Amniotic stem cell (primary cell): ENCODE measurements around the gene PCNX1.
"Not testable (repeated sequence)": the region's sequence is repeated elsewhere in the genome, so short reads cannot be mapped to it uniquely, and the experiment has no call there.

Source experiments
- DNase-seq: peaks from one replicate; lab custom pipeline; 2025; lab: John Stamatoyannopoulos, UW

PCNX1 gene

DNA sequence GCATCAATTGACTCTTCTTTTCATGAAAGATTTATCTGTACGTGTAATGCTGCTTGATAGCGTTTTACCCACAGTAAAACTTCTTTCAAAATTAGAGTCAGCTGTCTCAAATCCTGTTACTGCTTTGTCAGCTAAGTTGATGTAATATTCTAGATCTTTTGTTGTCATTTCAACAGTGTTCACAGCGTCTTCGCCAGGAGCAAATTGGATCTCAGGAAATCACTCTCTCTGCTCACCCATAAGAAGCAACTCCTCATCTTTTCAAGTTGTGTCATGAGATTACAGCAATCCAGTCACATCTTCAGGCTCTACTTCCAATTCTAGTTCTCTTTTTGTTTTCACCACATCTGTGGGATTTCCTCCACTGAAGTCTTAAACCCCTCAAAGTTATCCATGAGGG, 9.5 kb downstream of the PCNX1 start:
- DNase-seq: no peak

DNA sequence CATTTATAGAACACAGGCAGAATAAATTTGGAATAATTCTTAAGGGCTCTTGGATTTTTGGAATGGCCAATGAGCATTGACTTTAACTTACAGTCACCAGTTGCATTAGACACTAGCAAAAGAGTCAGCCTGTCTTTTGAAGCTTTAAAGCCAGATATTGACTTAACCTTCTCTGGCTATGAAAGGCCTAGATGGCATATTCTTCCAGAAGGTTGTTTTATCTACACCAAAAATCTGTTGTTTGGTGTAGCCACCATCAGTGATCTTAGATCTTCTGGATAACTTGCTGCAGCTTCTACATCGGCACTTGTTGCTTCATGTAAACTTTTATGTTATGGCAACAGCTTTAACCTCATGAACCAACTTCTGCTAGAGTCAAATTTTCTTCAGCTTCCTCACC, 10.4 kb downstream of the PCNX1 start:
- no peak for DNase-seq

DNA sequence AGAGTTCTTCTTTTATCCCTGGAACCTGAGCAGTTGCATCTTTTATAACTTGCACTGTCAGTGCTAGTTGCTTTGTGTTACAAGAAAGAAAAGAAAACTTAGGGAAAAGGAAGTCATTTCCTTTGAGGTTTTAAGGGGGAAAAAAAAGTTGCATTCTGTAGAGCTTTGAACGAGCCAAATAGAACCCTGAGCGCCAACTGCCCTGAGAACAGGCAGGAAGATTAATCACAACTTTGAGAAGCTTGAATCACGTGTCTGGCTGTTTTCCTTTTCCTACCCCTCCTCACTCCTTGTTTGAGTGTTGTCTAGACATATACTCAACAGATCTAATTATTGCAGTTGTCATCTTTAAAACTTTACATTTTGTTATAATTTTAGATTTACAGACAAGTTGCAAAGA, 12.5 kb downstream of the PCNX1 start:
- DNase-seq: no peak

DNA sequence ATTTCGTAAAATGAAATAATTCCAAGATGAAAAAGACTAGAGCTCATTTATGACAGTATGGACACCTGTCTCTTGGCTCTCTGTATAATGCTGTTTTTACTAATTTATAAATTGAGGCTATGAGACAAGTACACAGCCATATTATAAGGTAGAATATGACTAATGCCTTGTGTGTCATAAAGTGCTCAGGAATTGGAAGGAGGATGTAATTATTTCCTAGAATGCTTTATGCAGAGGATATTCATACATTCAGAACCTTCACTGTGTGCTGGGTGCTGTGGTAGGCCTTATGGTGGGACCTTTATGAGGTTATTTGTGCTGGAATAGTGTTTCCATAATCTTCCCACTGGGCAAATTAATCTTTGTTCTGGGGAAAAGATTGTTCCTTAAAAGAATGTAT, 13.3 kb downstream of the PCNX1 start:
- DNase-seq: no peak

DNA sequence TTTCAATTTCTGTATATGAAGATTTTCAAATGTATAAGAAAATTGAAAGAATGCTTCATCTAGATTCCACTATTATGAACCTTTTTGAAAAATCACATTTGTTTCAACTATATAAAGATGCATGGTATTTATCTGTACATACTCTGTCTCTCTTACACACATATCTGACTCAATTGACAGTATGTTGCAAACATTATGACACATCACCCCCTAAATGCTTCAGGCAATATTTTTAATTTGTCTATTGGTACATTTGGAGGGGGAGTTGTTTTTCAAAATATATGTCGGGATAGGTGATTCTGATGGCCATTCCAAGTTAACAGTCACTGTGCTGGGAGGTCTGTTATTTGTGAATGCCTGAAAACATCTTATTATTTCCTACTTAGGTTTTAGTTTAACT, 14.4 kb downstream of the PCNX1 start:
- DNase-seq: no peak

DNA sequence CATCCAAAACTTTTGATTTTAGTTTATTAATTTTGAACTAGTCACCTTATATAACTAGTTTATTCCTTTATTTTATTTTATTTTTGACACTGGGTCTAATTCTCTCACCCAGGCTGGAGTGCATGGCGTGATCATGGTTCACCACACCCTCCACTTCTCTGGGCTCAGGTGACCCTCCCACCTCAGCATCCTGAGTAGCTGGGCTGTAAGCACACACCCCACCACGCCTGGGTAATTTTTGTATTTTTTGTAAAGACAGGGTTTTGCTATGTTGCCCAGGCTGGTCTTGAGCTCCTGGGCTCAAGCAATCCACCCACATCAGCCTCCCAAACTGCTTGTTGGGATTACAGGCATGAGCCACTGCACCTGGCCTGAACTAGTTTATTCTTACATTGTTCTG, 17.3 kb downstream of the PCNX1 start:
- no peak for DNase-seq

DNA sequence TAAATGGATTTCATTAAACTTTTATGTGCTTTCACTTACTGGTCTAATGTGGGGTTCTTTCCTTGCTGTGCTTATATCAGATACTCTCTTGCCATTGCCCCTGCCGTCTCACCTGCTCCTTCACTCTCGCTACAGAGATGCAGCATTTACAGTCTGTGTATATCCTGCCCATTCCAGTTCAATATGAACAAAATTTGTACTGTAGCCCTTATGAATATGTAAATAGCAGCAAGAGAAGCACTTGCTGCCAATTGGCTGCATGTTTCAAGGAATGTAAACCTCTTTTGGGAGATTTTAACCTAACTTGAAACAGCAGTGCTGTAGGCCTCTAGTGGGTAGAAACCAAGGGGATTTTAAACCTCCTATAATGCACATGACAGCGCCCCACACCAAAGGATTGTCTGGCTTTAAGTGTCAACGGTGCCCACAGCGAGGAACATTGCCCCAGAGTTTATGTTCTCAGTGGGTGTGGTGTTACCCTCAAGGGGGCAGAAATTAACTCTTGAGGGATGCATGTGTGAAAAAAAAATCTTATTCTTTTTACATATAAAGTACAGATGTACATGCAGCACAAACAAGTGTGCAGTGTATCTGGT, 19.1 kb downstream of the PCNX1 start:
- DNase-seq: no peak

DNA sequence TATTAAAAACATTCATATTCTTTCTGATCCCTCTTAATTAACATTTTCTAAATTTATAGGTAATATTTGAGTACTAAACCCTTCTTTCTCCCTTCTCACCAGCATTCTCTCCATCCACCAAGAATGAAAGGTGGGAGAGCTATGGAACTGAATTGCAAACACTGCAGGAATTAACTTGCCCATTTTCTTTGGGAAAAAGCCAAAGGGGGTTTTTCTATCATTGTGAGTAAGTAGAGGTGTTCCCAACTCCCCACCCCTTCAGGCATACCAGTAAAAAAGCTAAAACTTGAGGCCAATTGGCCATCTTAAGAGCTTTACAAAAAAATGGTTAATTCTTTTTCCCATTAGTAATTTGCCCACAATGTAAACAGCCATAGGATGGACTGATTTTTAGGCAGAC, 23.7 kb downstream of the PCNX1 start:
- DNase-seq: no peak

DNA sequence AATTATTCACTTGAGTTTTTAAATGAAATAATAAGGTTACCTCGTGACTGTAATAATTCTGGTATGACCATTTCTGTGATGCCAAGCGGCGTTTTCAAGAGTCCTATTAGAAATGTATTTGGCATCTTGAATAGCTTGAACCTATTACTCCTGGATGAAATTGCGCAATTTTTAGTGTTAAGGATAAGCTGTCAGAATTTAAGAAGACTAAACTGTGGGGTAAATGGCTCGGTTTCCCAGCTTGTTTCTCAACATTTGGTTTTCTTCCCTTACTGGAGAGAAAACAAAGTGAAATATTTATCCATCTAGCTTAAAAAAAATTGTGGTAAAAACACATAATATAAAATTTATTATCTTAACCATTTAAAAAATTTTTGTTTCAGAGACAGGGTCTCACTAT, 26.8 kb downstream of the PCNX1 start:
- no peak for DNase-seq

DNA sequence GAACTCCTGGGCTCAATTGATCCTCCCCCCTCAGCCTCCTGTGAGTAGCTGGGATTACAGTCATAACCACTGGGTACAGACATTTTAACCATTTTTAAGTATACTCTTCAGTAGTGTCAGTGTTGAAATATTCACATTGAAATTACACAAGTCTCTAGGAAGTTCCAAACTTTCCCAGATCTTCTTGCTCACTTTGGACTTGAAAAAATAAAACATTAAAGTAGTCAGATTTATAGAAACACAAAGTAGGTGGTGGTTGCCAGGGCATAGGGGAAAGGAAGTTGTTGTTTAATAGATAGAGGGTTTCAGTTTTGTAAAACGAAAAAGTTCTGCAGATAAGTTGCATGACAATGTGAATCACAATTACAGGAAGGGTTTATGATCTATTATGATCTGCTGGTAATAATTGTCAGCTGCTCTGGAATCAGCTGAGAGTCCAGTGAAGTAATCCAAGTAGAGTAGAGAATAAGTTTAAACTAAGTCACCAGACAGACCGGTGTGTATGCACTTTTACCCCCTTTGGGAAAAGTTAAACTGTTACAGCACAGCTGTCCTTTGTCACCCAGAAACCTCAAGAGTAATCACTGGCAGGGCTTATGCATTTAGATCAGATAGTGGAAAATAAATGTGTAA, 27.4 kb downstream of the PCNX1 start:
- DNase-seq: no peak

DNA sequence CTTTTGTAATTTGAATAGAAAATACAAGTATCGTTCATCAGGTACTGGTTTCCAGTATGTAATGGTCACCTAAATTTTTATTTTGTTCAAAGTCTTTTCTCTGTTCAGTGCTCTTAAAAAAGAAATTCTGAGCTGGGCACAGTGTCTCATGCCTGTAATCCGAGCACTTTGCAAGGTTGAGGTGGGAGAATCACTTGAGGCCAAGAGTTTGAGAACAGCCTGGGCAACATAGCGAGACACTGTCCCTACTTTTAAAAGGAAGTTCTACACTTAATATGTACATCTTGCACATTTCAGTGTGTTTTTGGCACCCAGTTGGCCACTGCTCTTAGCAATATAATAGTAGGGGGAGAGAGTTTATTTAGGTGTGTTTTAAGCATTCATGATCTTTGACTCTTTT, 27.9 kb downstream of the PCNX1 start:
- DNase-seq: no peak

DNA sequence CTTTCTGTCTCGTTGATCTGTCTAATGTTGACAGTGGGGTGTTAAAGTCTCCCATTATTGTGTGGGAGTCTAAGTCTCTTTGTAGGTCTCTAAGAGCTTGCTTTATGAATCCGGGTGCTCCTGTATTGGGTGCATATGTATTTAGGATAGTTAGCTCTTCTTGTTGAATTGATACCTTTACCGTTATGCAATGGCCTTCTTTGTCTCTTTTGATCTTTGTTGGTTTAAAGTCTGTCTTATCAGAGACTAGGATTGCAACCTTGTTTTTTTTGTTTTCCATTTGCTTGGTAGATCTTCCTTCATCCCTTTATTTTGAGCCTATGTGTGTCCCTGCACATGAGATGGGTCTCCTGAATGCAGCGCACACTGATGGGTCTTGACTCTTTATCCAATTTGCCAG, 32.4 kb downstream of the PCNX1 start:
- DNase-seq: not testable (repeated sequence)

DNA sequence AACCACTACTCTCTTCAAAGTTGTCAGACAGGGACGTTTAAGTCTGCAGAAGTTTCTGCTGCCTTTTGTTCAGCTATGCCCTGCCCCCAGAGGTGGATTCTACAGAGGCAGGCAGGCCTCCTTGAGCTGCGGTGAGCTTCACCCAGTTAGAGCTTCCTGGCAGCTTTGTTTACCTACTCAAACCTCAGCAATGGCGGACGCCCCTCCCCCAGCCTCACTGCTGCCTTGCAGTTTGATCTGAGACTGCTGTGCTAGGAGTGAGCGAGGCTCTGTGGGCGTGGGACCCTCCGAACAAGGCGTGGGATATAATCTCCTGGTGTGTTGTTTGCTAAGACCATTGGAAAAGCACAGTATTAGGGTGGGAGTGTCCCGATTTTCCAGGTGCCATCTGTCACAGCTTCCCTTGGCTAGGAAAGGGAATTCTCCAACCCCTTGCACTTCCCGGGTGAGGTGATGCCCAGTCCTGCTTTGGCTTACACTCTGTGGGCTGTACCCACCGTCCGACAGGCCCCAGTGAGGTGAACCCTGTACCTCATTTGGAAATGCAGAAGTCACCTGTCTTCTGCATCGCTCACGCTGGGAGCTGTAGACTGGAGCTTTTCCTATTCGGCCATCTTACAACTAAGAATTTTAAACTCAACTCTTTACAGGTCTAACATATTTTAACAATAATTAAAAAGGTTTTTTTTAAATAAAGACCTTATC, 34.5 kb downstream of the PCNX1 start:
- not testable (repeated sequence) for DNase-seq

DNA sequence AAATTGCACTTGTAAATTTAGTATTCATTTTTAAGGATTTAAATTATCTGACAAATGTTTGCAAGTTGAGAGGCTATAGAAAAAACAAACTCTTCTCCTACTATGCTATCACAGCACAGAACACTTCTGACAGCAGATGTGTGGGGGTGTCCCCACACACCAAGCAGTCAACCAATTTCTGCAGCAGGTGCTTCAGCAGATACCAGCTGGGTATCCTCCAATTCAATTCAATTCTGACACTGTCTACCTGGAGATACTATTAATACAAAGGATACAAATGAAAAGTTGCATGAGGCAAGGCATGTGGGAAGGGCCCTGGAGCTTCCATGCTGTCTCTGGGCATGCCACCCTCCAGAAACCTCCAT, 35.1 kb downstream of the PCNX1 start:
- DNase-seq: no peak

DNA sequence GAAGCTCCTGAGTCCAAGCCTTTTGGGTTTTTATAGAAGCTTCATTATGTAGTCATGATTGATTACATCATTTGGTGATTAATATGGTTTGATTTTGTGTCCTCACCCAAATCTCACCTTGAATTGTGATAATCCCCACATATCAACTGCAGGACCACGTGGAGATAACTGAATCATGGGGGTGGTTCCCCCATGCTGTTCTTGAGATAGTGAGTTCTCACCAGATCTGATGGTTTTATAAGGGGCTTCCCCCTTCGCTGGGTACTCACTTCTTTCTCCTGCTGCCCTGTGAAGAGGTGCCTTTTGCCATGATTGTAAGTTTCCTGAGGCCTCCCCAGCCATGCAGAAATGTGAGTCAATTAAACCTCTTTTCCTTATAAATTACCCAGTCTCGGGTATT, 35.5 kb downstream of the PCNX1 start:
- not testable (repeated sequence) for DNase-seq

DNA sequence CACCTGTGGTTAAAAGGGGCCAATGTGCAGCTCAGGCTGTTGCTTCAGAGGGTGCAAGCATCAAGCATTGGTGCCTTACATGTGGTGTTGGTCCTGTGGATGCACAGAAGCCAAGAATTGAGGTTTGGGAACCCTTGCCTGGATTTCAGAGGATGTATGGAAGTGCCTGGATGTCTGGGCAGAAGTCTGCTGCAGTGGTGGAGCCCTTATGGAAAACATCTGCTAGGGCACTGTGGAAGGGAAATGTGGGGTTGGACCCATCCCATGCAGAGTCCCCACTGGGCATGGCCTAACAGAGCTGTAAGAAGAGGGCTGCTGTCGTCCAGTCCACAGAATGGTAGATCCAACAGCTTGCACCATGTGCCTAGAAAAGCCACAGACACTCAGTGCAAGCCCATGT, 36.6 kb downstream of the PCNX1 start:
- no peak for DNase-seq

DNA sequence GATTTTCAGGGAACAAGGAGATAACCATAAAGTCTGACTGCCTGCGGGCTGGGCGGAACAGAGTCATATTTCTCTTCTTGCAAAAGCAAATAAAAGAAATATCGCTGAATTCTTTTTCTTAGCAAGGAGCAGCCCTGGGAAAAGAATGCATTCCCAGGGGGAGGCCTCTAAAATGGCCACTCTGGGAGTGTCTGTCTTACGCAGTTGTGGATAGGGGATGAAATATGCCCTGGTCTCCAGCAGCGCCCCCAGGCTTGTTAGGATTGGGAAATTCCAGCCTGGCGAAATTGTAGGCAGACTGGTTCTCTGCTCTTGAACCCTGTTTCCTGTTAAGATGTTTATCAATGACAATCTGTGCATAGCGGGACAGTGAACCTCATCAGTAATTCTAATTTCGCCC, 40.5 kb downstream of the PCNX1 start:
- no peak for DNase-seq

DNA sequence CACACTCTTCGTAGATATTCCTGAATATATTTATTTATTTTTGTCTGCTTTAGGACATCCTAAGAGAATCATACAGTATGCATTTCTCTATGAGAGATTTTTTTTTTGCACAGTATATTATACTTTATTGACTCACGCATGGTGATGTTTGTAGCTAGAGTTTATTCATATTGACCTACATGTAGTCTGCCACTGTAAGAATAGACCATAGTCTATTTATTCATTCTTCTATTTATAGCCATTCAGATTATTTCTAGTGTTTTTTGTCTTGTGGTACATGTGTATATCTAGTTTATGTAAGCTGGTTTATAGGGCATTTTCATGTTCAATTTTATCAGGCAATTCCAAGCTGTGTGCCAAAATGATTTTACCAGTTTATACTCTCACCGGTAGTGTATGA, 45.2 kb downstream of the PCNX1 start:
- DNase-seq: no peak

DNA sequence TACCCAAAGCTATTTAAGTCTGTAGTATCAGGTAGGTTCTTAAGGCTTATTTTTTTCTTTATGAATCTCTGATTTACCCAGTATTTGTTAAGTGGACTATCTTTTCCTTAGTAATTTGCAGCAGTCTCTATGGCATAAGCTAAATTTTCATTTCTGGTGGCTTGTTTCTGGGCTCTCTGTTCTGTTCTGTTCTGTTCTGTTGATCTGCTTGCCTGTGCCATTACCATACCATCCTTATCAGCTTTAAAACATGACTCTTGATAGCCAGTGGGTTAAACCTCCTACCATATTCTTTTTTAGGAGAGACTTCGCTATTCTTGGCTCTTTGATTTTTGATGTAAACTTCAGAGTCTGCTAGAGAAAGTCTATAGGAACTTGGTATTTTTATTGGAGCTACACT, 46.8 kb downstream of the PCNX1 start:
- DNase-seq: no peak

DNA sequence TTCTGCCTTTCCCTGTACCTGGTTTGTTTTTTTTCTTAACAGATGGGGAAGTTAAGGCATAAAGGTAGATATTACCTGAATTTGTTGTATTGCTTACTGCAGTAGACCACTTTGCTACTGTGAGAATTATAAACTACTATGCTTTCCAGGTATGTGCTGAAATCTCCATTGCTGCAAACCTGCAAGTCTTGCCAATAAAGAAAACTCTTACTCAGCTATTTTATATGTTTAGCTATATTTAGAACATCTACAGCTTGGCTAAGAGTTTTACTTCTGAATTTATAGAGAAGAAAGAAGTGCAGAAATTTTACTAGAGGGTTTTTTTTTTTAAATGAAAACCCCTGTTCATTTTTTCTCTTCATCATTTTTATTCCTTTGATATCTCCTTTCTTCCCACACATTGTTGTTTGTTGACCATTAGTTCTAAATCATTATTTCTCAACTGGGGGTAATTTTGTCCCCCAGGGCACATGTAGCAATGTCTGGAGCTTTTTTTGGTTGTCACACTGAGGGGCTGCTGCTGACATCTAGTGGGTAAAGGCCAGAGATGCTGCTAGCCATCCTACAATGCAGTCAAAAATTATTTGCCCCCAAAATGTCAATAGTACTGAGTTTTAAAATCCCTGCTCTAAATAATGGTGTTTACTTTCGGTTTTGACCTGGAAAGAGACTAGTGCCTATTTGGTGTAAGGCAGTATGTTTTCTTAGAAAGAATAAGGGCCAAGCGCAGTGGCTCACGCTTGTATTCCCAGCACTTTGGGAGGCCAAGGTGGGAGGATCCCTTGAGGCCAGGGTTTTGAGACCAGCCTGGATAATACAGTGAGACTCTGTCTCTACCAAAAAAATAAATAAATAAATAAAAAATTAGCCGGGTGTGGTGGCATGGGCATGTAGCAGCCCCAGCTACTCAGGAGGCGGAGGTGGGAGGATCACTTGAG, 48.6 kb downstream of the PCNX1 start:
- DNase-seq: no peak

DNA sequence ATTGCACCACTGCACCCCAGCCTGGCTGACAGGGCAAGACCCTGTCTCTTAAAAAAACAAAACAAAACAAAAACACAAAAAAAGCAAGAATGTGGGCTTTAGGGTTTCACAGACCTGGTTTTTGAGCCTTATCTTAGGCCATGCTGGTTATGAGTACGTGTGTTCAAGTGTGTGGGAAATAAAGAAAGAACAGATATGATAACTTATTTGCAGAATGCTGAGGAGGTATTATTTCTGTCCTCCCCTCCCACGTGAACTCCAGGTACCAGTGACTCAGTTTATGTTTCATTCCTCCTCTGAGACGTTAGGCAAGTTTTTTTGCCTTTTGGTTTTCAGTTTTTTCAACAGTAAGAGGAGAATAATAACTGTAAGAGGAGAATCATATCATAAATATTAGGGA, 49.3 kb downstream of the PCNX1 start:
- no peak for DNase-seq

DNA sequence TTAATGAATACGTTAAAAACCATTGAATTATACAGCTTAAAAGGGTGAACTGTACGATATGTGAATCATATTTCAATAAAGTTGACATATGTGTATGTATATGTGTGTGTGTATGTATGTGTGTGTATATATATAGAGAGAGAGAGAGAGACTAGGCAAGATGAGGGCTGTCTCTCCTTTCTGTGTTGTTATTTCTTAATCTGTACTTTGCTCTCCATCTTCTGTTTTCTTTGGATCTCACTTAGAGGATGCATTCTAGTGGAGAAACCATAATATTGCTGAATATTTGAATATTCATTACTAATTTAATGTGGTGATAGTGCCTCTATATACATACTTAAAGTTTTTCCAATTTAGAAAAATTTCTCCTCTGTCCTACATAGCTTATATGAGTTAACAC, 50.5 kb downstream of the PCNX1 start:
- DNase-seq: no peak

DNA sequence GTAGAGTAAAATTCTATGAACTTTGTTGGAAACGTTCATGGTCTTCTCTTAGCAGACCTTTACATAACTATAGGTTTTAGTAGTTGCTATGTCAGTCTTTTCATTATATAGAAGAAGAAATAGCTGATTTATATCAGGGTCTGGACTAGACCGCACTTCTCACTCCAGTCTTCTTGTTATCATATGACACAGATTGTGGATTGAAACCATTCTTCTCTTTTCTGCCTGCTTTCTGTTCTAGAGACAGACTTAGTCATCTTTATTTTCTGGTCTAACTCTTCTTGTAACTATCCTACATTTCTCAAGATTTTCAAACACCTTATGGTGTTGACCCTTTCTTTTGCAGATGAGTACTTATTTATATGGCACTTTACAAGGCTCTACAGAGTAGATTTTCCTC, 55.7 kb downstream of the PCNX1 start:
- DNase-seq: no peak
